Ovary (tissue), 3 donors: ENCODE results near the gene SPATA25.

Source experiments
- POLR2A ChIP-seq: fragments of 450-650 bp; IDR thresholded peaks from one replicate; pipeline ENCODE4 v1.6.1; 2017; ENCODE audit warnings: antibody characterized with exemption, mild to moderate bottlenecking, moderate library complexity
- TF ChIP-seq, protein P1 (sequence below), 3 donors: fragments of 450-650 bp in 2 of 3; fragments of 200-600 bp in 1 of 3; IDR thresholded peaks; one replicate each; pipeline versions ENCODE4 v1.5.1 to v1.8.0; 2016 to 2022; ENCODE audit warnings: antibody characterized with exemption in 3 of 3, mild to moderate bottlenecking in 1 of 3
- donor health status: DM: no; HTN: no; CAD: no.

DNA sequence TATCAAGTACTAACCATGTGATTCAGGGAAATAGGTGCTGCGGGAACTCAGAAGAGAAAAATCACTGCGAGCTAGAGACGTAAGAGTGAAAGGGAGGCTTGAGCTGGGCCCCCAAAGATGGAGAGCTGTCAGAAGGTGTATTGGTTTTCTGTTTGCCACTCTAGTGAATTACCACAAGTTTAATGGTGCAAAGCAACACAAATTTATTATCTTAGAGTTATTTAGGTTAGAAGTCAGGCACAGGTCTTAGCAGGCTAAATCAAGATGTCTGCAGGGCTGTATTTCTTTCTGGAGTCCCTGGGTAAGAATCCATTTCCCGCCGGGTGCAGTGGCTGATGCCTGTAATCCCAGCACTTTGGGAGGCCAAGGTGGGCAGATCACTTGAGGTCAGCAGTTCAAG is 27.5 kb downstream of the SPATA25 start:
- TF ChIP-seq, protein P1, sequence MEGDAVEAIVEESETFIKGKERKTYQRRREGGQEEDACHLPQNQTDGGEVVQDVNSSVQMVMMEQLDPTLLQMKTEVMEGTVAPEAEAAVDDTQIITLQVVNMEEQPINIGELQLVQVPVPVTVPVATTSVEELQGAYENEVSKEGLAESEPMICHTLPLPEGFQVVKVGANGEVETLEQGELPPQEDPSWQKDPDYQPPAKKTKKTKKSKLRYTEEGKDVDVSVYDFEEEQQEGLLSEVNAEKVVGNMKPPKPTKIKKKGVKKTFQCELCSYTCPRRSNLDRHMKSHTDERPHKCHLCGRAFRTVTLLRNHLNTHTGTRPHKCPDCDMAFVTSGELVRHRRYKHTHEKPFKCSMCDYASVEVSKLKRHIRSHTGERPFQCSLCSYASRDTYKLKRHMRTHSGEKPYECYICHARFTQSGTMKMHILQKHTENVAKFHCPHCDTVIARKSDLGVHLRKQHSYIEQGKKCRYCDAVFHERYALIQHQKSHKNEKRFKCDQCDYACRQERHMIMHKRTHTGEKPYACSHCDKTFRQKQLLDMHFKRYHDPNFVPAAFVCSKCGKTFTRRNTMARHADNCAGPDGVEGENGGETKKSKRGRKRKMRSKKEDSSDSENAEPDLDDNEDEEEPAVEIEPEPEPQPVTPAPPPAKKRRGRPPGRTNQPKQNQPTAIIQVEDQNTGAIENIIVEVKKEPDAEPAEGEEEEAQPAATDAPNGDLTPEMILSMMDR (IDR thresholded peaks at IDR 0.05): no peak
- no peak for TF ChIP-seq POLR2A
